Measurements from ENCODE around the gene TEDC2.
"Not testable (repeated sequence)": the region's sequence is repeated elsewhere in the genome, so short reads cannot be mapped to it uniquely, and the experiment has no call there.

The TEDC2 gene

GRCh38 chr16:2467528-2468232 is 7.8 kb downstream of the TEDC2 start:
- DNase-seq: no peak

- no peak for DNase-seq
These were observed 8.4 kb downstream of the TEDC2 start for GRCh38 chr16:2468233-2468724.

GRCh38 chr16:2468725-2469398 is 9.0 kb downstream of the TEDC2 start:
- DNase-seq: no peak

GRCh38 chr16:2469399-2470233 is 9.7 kb downstream of the TEDC2 start:
- DNase-seq: no peak

- DNase-seq: no peak
These were observed 10.3 kb downstream of the TEDC2 start for GRCh38 chr16:2470234-2470601.

- DNase-seq: no peak
These were observed 10.7 kb downstream of the TEDC2 start for GRCh38 chr16:2470603-2471015.

GRCh38 chr16:2471016-2471652 is 11.2 kb downstream of the TEDC2 start, which contains the start of gene NTN3:
TSS of gene NTN3 (plus strand) at chr16:2471297. CDS start at chr16:2471702, 405 bp downstream.
- DNase-seq: no peak

GRCh38 chr16:2471653-2472487 is 12.0 kb downstream of the TEDC2 start:
- DNase-seq: no peak

- DNase-seq: no peak
These were observed 12.6 kb downstream of the TEDC2 start for GRCh38 chr16:2472488-2472864.

- DNase-seq: no peak
These were observed 13.1 kb downstream of the TEDC2 start for GRCh38 chr16:2472885-2473445.

GRCh38 chr16:2473446-2473926 is 13.6 kb downstream of the TEDC2 start:
- no peak for DNase-seq

- DNase-seq: peak; percentile 54
These were observed 14.3 kb downstream of the TEDC2 start for GRCh38 chr16:2473999-2474876.

- peak; percentile 70 for DNase-seq
These were observed 15.0 kb downstream of the TEDC2 start, which contains the start of gene TBC1D24 for GRCh38 chr16:2474877-2475412. TSS of gene TBC1D24 (plus strand) at chr16:2475127. CDS start at chr16:2496149, 21,022 bp downstream.

- DNase-seq: peak; percentile 22
These were observed 15.8 kb downstream of the TEDC2 start for GRCh38 chr16:2475413-2476344.

GRCh38 chr16:2476345-2476720 is 16.4 kb downstream of the TEDC2 start:
- DNase-seq: no peak

- DNase-seq: no peak
These were observed 16.8 kb downstream of the TEDC2 start for GRCh38 chr16:2476741-2477140.

- DNase-seq: no peak
These were observed 17.4 kb downstream of the TEDC2 start for GRCh38 chr16:2477327-2477726.

- no peak for DNase-seq
These were observed 18.4 kb downstream of the TEDC2 start for GRCh38 chr16:2478279-2478678.

GRCh38 chr16:2479996-2480395 is 20.1 kb downstream of the TEDC2 start:
- DNase-seq: not testable (repeated sequence)

Measured in activated effector memory CD4-positive, alpha-beta T cell treated with Interleukin-2 at 50 U/mL for 16 hours (primary cell).